NCI-H2107 treated with DMSO at 0.1 percent for 48 hours (cell line): ENCODE results near the gene PGLYRP4.

Experiments
- DNase-seq: peaks from one replicate; lab custom pipeline; 2025; ENCODE audit not compliant: unreplicated experiment; lab: John Stamatoyannopoulos, UW

Gene PGLYRP4

GRCh38 chr1:153292740-153293479 is 55.7 kb downstream of the PGLYRP4 start:
- no peak for DNase-seq

GRCh38 chr1:153292185-153292584 is 56.5 kb downstream of the PGLYRP4 start:
- DNase-seq = no peak

GRCh38 chr1:153291514-153291913 is 57.1 kb downstream of the PGLYRP4 start:
- DNase-seq = no peak

- no peak for DNase-seq
These were observed 59.9 kb downstream of the PGLYRP4 start for GRCh38 chr1:153288634-153289275.
